ENCODE data around the gene IPO5. TPM values are rescaled to one million over a fixed set of nuclear protein-coding genes. Genes with fewer than 3 reads are reported as not detected.
"Not testable (repeated sequence)": the region's sequence is repeated elsewhere in the genome, so short reads cannot be mapped to it uniquely, and the experiment has no call there.

Gene IPO5
- total RNA-seq, 6 experiments from 2014 or later: 36.0 to 52.3 (median 45.2) TPM

- H3K27ac ChIP-seq: no peak overlapping the region
- no peaks in the 10 kb centered on the region for H3K36me3 ChIP-seq
- intact Hi-C loops (cut with DNase I): no loop called here
- no peak for DNase-seq
- no peak for ATAC-seq
- no peaks in the 10 kb centered on the region for H3K9me3 ChIP-seq
- no peaks in the 10 kb centered on the region for H3K27me3 ChIP-seq
- TF ChIP-seq POLR2A (IDR thresholded peaks at IDR 0.05): no peak
- TF ChIP-seq CTCF (IDR thresholded peaks at IDR 0.05): no peak
- H3K4me1 ChIP-seq: no peaks in the 10 kb centered on the region
- no peak overlapping the region for H3K4me3 ChIP-seq
Measured at GRCh38 chr13:97945342-97945741, 8.1 kb upstream of the IPO5 start.

- no peak overlapping the region for H3K27ac ChIP-seq
Measured at GRCh38 chr13:97945792-97946419, 7.6 kb upstream of the IPO5 start.

GRCh38 chr13:97946951-97947588 is 6.4 kb upstream of the IPO5 start:
- Histone ChIP-seq H3K27ac (no peak overlapping the region), H3K9me3 (no peaks in the 10 kb centered on the region), H3K27me3 (no peaks in the 10 kb centered on the region), H3K4me3 (no peak overlapping the region), H3K4me1 (no peaks in the 10 kb centered on the region), H3K36me3 (no peaks in the 10 kb centered on the region)
- no peak for TF ChIP-seq POLR2A (IDR thresholded peaks at IDR 0.05)
- no peak for TF ChIP-seq CTCF (IDR thresholded peaks at IDR 0.05)
- ATAC-seq: no peak
- 88% methylated on average over 3 of the region's 3 CpGs for WGBS (ENCODE audit: insufficient coverage, low coverage, low lambda C conversion rate, missing lambda C conversion rate)
- DNase-seq: no peak
- intact Hi-C loops (cut with DNase I): no loop called here

More at GRCh38 chr13:97945792-97946419, 7.6 kb upstream of the IPO5 start:
- intact Hi-C loops (cut with DNase I): no loop called here
- H3K36me3 ChIP-seq: no peaks in the 10 kb centered on the region
- ATAC-seq (no peak), DNase-seq (no peak)
- no peaks in the 10 kb centered on the region for H3K9me3 ChIP-seq
- H3K4me1 ChIP-seq: no peaks in the 10 kb centered on the region
- TF ChIP-seq CTCF (IDR thresholded peaks at IDR 0.05): no peak
- no peak for TF ChIP-seq POLR2A (IDR thresholded peaks at IDR 0.05)
- WGBS (ENCODE audit: insufficient coverage, low coverage, low lambda C conversion rate, missing lambda C conversion rate): 81% methylated on average over 5 of the region's 5 CpGs
- H3K4me3 ChIP-seq: no peak overlapping the region
- no peaks in the 10 kb centered on the region for H3K27me3 ChIP-seq

GRCh38 chr13:97948041-97948440 is 5.4 kb upstream of the IPO5 start:
- Histone ChIP-seq H3K4me1 (no peaks in the 10 kb centered on the region), H3K27me3 (no peaks in the 10 kb centered on the region), H3K9me3 (no peaks in the 10 kb centered on the region), H3K27ac (no peak overlapping the region), H3K36me3 (no peaks in the 10 kb centered on the region), H3K4me3 (no peak overlapping the region)
- ATAC-seq (no peak), DNase-seq (no peak)
- TF ChIP-seq POLR2A (IDR thresholded peaks at IDR 0.05) (no peak), CTCF (IDR thresholded peaks at IDR 0.05) (no peak)
- 92% methylated on average over 3 of the region's 3 CpGs for WGBS (ENCODE audit: insufficient coverage, low coverage, low lambda C conversion rate, missing lambda C conversion rate)
- intact Hi-C loops (cut with DNase I): no loop called here

GRCh38 chr13:97949316-97949715 is 4.2 kb upstream of the IPO5 start:
- H3K9me3 ChIP-seq; DNase-seq; H3K27ac ChIP-seq; H3K4me1 ChIP-seq; ATAC-seq; intact Hi-C loops (cut with DNase I); H3K4me3 ChIP-seq; H3K36me3 ChIP-seq; H3K27me3 ChIP-seq: not testable (repeated sequence)
- 91% methylated on average over 4 of the region's 5 CpGs for WGBS (ENCODE audit: insufficient coverage, low coverage, low lambda C conversion rate, missing lambda C conversion rate)
